GM19395 (cell line): ENCODE results near the gene TRUB1.
"Not testable (repeated sequence)": the region's sequence is repeated elsewhere in the genome, so short reads cannot be mapped to it uniquely, and the experiment has no call there.

Experiments used
- ATAC-seq: cut with Tn5 transposase; IDR thresholded peaks from one replicate; pipeline ENCODE4 v1.9.1; 2021; ENCODE audit warnings: mild to moderate bottlenecking, moderate library complexity; ENCODE audit not compliant: unreplicated experiment

TRUB1 gene

GRCh38 chr10:114937962-114938855 lies at the start of gene TRUB1:
Gene TRUB1, plus strand, starts transcription at chr10:114938195. Its CDS starts 59 bp downstream, at chr10:114938254.
- ATAC-seq: peak; percentile 100

DNA sequence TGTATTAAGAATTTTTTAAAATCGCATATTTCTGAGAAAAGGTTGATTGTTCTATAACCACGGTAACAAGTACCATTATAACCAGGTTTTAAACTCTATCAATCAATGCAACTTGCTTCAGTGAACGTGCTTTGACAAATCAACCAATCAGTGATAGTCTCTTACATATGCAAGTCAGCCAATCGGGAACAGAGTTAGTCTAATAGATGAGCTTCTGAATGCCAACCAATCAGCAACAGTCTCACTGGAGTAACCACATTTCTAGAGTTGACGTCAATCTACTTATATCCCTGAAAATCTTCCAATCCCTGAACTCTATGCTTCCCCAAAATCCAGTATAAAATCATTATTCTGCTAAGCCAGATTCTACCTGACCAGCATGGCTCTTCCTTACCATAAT lies 44.7 kb upstream of the TRUB1 start:
- ATAC-seq: no peak

DNA sequence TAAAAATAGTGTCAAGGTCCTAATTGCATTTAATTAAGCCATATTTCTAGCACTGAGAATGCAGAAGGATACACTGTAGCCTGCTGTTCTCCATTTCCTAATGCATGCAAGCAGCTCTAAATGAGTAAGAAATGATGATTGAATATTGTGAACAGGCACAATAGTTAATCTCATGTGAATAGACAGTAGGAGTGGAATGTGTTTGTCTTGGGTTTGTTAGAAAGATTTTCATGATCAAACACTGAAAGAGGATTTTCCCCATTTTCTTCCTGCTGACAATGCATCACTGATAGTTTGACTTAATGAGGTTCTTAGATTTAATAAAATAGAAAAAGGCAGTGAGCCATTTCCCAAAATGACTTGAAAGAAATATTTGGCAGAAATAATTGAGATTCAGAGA lies 43.1 kb upstream of the TRUB1 start:
- no peak for ATAC-seq

DNA sequence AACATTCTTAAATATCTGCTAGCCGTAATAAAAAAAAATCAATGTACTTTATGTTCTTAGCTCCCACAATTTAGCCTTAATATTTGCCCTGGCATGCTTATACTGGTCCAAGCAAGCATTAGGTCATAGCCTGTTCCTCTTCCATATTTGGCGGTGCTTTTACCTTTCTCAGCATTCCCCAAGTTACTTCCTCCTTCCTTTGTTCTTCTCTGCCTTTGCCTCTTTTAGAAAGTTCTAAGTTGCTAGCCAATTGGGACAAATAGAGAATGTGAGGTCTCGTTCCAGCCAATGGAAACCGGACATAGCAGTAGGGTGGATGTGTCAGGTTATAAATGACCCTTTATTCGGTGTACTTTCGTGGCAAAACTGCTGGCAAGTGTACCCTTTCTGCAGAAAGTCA lies 41.0 kb upstream of the TRUB1 start:
- not testable (repeated sequence) for ATAC-seq

- no peak for ATAC-seq
These were observed 40.4 kb upstream of the TRUB1 start for GRCh38 chr10:114897593-114897992.

DNA sequence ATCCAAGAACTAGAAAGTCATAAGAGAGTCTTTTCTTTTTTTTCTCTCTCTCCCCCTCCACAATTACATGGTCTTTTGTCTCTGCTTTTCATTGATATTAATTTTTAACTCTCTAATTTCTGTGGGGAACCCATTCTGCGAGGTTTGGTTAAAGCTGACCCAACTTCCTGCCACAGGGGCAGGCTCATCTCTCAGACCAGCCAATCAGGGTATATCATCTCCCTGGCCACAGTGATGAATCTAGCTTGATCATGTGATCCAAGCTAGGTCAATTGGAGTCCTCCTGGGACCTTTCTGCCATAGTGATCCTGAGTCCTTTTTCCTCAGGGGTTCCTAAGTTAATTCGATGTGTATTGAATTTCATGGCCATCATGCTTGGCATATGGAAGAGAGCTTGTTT lies 38.0 kb upstream of the TRUB1 start:
- no peak for ATAC-seq

- ATAC-seq: no peak
These were observed 37.3 kb upstream of the TRUB1 start for GRCh38 chr10:114900658-114901057.

GRCh38 chr10:114902151-114902550 lies 35.8 kb upstream of the TRUB1 start:
- ATAC-seq: no peak

- ATAC-seq: no peak
These were observed 32.5 kb upstream of the TRUB1 start for GRCh38 chr10:114905450-114905849.

DNA sequence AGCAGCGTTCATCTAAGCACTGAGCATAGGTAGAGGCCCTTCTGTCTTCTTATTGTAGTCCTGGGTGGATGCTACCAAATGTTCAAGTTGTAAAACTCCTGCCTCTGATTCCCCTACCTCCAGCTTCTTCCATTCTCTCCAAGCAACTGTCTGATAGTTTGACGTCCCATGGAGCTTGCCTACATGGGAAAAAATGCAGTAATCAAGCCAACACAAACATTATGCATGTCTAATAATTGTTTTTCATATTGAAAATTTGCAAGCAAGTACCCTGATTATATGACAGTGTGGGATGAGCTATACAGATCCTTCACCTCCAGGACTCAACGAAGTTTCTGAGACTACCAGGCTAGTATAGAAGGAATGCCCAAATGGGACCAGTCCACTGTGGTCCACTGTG lies 31.0 kb upstream of the TRUB1 start:
- no peak for ATAC-seq

- ATAC-seq: no peak
These were observed 29.1 kb upstream of the TRUB1 start for GRCh38 chr10:114908896-114909295.

GRCh38 chr10:114911052-114911711 lies 26.8 kb upstream of the TRUB1 start:
- ATAC-seq: peak; percentile 66

- peak; percentile 9 for ATAC-seq
These were observed 26.1 kb upstream of the TRUB1 start for GRCh38 chr10:114911801-114912469.

GRCh38 chr10:114912470-114912859 lies 25.5 kb upstream of the TRUB1 start:
- ATAC-seq: no peak

GRCh38 chr10:114914560-114914959 lies 23.4 kb upstream of the TRUB1 start:
- ATAC-seq: no peak

- ATAC-seq: no peak
These were observed 22.7 kb upstream of the TRUB1 start for GRCh38 chr10:114915294-114915693.

DNA sequence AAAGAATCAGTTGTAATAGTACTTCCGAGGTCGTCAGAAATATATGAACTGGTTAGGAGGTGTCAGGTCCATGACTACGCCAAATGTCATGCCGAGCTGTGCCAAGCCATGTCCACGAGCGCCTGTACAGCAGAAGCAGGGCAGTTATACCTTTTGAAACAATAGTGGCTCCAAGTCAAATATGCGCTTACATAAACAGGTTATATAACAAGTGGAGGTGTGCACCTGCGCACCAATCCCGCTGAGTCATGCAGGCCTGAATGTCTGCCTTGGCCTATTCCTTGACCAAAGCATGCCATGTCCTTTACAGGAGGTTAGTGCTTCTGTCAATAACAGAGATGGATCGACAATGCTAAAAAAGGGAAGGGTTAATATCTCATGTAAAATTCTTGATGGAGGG lies 21.3 kb upstream of the TRUB1 start:
- ATAC-seq: no peak

DNA sequence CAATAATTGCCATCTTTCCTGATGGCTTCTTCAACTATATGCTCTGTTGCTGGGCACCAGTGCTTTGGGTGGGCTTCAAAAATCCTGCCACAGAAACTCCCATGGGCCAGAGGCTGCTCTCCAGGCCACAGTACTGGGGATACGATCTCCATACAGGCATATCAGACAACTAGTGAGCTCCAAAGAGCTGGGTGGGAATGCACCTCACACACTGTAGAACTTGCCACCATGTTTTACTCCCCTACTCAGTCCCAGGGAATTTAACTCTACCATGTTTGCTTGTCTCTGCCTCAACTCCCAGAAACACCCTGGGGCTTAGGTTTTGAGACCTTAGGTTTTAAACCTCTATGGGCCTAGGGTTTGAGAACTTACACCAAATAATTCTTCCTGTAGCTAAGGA lies 20.5 kb upstream of the TRUB1 start:
- ATAC-seq: no peak

DNA sequence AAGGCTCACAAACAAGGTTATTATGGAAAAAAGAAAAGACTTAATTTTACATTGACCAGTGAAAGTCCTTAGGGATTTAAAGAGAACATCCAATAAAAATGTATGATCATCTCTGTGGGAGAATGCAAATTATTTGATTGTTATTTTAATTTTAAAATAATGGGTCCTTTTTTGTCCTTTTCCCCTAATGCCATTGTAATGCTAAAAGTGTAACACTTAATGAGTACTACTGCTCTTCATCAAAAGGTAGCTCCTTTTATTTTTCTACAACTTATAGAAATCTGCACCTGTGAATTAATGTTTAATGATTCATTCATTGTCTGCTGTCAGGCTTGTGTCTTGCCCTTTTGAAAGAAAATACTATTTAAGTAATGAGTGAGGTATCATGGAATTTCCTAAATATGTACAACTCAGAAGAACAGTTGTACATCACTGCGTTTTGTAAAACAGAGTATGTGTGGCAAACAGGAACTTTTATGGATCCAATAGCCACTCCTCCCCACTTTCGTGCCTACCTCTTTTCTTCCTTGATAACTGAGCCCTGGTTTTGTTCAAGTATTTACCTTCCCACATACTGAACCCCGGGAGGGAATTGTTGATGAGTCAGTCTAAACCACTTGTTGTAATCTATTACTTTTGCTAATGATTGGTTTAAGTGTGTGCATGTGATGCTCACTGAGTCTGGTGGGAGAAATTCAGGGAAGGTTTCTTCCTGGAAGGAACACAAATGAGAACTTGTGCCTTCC lies 19.9 kb upstream of the TRUB1 start:
- no peak for ATAC-seq

DNA sequence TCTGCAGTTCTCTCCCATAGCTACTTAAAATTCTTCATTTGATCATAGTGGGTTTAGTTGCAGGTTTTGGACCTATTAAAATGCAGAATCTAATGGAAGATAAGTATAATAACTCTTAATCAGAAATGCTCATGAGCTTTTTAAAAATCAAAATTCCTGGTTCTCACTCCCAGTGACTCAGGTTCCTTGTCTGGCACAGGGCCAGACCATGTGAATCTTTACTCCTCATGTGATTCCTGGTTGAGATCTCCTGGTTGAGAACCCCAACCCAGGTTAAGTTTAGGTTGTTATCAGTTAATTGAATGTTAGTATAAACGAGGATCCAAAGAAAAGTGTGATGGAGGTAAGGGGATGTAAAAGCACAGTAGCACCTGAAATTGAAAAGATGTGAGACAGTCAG lies 17.5 kb upstream of the TRUB1 start:
- no peak for ATAC-seq

- ATAC-seq: no peak
These were observed 16.0 kb upstream of the TRUB1 start for GRCh38 chr10:114922003-114922402.
